K562 treated with DMSO at 1 percent for 24 hours (cell line): ENCODE results near the gene ADD1. TPM values are rescaled to one million over a fixed set of nuclear protein-coding genes. Genes with fewer than 3 reads are reported as not detected.

Experiments
- total RNA-seq: library from RNA; unstranded; fragments of 300-600 nt; gene quantifications from 2 replicates; pipeline ENCODE4 v1.2.3, GENCODE V29; 2022; ENCODE audit warnings: low read depth; ENCODE audit not compliant: insufficient read depth

Gene ADD1
- total RNA-seq, result 122 and 144 TPM in 2 replicates

GRCh38 chr4:2843263-2843940 is at the start of gene ADD1:
Gene ADD1, plus strand, starts transcription at chr4:2843844. Its CDS starts 32,072 bp downstream, at chr4:2875916.

DNA sequence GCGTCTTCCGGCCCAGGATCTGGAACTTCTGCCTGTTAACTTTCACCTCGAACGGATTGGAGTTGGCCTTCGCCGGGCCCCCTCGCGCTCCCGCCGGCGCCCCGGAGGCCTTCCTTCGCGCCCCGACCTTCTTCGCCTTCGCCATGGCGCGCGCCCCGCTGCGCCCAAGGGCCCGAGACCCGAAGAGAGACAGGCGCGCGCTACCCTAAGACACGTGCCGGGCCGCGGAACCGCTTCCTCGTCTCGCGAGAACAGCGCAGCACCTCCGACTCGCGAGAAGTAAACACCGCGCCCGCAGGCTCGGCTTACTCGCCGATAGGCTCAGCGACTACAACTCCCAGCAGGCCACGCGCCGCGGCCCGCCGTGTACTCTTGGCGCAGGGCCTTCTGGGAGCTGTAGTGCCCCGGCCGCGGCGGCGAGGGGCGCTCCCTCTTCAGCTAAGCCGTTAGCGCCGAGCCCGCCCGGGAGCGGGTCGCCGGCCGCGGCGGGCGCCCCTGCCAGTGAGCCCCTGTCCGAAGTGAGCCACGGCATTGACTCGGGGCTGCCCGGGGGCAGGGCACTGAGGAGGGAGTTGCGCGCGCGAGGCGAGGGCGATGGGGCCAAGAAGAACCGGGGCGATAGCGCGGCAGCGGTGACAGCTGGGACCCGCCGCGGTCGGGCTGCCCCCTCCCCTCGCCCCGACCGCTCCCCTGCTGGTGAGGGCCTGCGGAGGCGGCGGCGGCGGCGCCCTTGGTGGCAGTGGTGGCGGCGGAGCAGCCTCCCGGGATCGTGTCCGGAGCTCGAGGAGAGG is 119.7 kb downstream of the ADD1 start, which contains the start of the genes GRK4 and NOP14:
Gene GRK4 (plus strand): TSS at position 397 of the 791 bp plus-strand sequence. CDS start 500 bp downstream, outside the sequence.
Gene NOP14 (minus strand): TSS at position 232 of the 791 bp plus-strand sequence. CDS start 87 bp downstream, at position 145.

Other genes starting within 250 kb of the ADD1 start
- 50.4 and 51.5 TPM in 2 replicates for gene TNIP2, start 87.5 kb upstream of the ADD1 start, total RNA-seq
- gene SH3BP2, start 50.8 kb upstream of the ADD1 start, total RNA-seq, result 17.7 and 19.0 TPM in 2 replicates
- 28.3 and 29.2 TPM in 2 replicates for gene NOP14, start 119.6 kb downstream of the ADD1 start, total RNA-seq
- gene GRK4, start 119.7 kb downstream of the ADD1 start, total RNA-seq, result 3.9 and 4.1 TPM in 2 replicates
- gene HTT-AS, start 230.7 kb downstream of the ADD1 start, total RNA-seq, result not detected in 2 replicates
- gene HTT, start 230.8 kb downstream of the ADD1 start, total RNA-seq, result 18.6 and 21.1 TPM in 2 replicates